Gastrocnemius medialis (tissue), 4 donors: Measurements from ENCODE around the gene ITFG1.

Experiments used
- CTCF ChIP-seq, 5 experiments: fragments of 450-650 bp in 3 of 5; fragments of 200-600 bp in 2 of 5; sonication (generic) in 2 of 5; IDR thresholded peaks in 4 of 5; conservative IDR thresholded peaks in 1 of 5; 1 replicate in 4 of 5; 2 replicates in 1 of 5; pipeline ENCODE4 v1.5.1; 2016 to 2019; ENCODE audit warnings: antibody characterized with exemption in 5 of 5, mild to moderate bottlenecking in 3 of 5, moderate library complexity in 3 of 5
- POLR2A ChIP-seq, 2 donors: fragments of 450-650 bp; IDR thresholded peaks; one replicate each; pipeline ENCODE4 v1.6.1; 2017; ENCODE audit warnings: antibody characterized with exemption in 2 of 2, mild to moderate bottlenecking in 2 of 2, moderate library complexity in 2 of 2

- no peak for TF ChIP-seq CTCF (IDR thresholded peaks at IDR 0.05 in 4 of 5, conservative IDR thresholded peaks at IDR 0.05 in 1 of 5)
- TF ChIP-seq POLR2A (IDR thresholded peaks at IDR 0.05): no peak
These were observed 328.6 kb downstream of the ITFG1 start for GRCh38 chr16:47132308-47132707.
